Measurements from ENCODE around the gene TNF. TPM values are rescaled to one million over a fixed set of nuclear protein-coding genes. Genes with fewer than 3 reads are reported as not detected.
"Not testable (repeated sequence)": the region's sequence is repeated elsewhere in the genome, so short reads cannot be mapped to it uniquely, and the experiment has no call there.

The TNF gene
- total RNA-seq, 1 experiment from 2014 or later: not detected

GRCh38 chr6:31548544-31548873, 26.9 kb upstream of the TNF start:
- Histone ChIP-seq H3K4me3 (ENCODE audit: low read length) (peak overlapping the region; percentile 76), H3K9ac (ENCODE audit: low read length) (peak overlapping the region; percentile 97), H3K27me3 (ENCODE audit: low read length) (no peaks in the 10 kb centered on the region), H3F3A (ENCODE audit: low read length, unreplicated experiment) (no peaks in the 10 kb centered on the region), H4K20me1 (ENCODE audit: low read length) (no peaks in the 10 kb centered on the region), H3K4me2 (ENCODE audit: low read length) (peak overlapping the region; percentile 96), H3K9me3 (ENCODE audit: low read length) (no peaks in the 10 kb centered on the region), H3K4me1 (ENCODE audit: insufficient read depth, low read length) (peaks cover 14% of the 10 kb centered on the region), H3K36me3 (ENCODE audit: low read depth, low read length) (peaks cover 13% of the 10 kb centered on the region), H2AFZ (ENCODE audit: low read length) (peak overlapping the region; percentile 54), H3K9me2 (replicated peaks; ENCODE audit: low read length) (no peaks in the 10 kb centered on the region), H3K79me2 (ENCODE audit: low read length) (peaks cover 23% of the 10 kb centered on the region), H3K27ac (ENCODE audit: low read length) (no peak overlapping the region)
- ATAC-seq (no peak), DNase-seq (no peak)
- ChIA-PET POLR2A (ENCODE audit: unreplicated experiment) (no interaction called here), CTCF (interaction anchor here (0.9 kb wide), 1 partner anchor 50 kb away, joined by 5 read pairs; no protein-coding TSS in a partner anchor)
- intact Hi-C loops (cut with micrococcal nuclease): loop anchor here (5.0 kb wide), 1 partner anchor 119 kb away; the partner anchor contains the start of genes CSNK2B and LY6G5B
- BruUV-seq (replicated peaks): no TSS peak
- TF ChIP-seq EZH2 (IDR thresholded peaks at IDR 0.05; ENCODE audit: low read length, unreplicated experiment): no peak
- no peak for TF ChIP-seq EZH2phosphoT487 (IDR thresholded peaks at IDR 0.05; ENCODE audit: borderline replicate concordance, low read length)
- TF ChIP-seq CTCF (conservative IDR thresholded peaks at IDR 0.05; ENCODE audit: low read depth, low read length): no peak

DNA sequence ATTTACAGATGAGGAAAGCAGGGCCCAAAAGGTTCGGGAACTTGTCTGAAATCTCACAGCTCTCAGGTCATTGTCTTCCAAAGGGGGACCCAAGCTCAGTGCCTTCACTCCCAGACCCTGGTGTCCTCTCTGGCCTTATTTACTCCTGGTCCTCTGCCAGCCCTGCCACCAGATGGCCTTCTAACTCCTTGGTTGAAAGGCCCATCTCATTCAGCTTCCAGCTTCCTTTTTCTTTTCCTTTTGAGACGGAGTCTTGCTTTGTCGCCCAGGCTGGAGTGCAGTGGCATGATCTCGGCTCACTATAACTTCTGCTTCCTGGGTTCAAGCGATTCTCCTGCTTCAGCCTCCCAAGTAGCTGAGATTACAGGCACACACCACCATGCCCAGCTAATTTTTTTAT, 24.0 kb upstream of the TNF start:
- H3K4me2 ChIP-seq (ENCODE audit: low read length); H3K9ac ChIP-seq (ENCODE audit: low read length); H3K4me3 ChIP-seq (ENCODE audit: low read length); intact Hi-C loops (cut with micrococcal nuclease); H3F3A ChIP-seq (ENCODE audit: low read length, unreplicated experiment); H3K27me3 ChIP-seq (ENCODE audit: low read length); H4K20me1 ChIP-seq (ENCODE audit: low read length); H3K27ac ChIP-seq (ENCODE audit: low read length); POLR2A ChIA-PET (ENCODE audit: unreplicated experiment); H2AFZ ChIP-seq (ENCODE audit: low read length); H3K9me2 ChIP-seq (replicated peaks; ENCODE audit: low read length); ATAC-seq; BruUV-seq (replicated peaks); H3K9me3 ChIP-seq (ENCODE audit: low read length): not testable (repeated sequence)
- peaks cover 21% of the 10 kb centered on the region for H3K36me3 ChIP-seq (ENCODE audit: low read depth, low read length)
- CTCF ChIA-PET: interaction anchor here (0.6 to 2.4 kb wide), 2 partner anchors 46 to 49 kb away, joined by 9 to 37 read pairs; no protein-coding TSS in a partner anchor
- H3K79me2 ChIP-seq (ENCODE audit: low read length): peaks cover 23% of the 10 kb centered on the region
- H3K4me1 ChIP-seq (ENCODE audit: insufficient read depth, low read length): peaks cover 14% of the 10 kb centered on the region
- peak; percentile 53 for DNase-seq
- TF ChIP-seq CTCF (conservative IDR thresholded peaks at IDR 0.05; ENCODE audit: low read depth, low read length): peak; percentile 52

GRCh38 chr6:31556307-31556706, 19.1 kb upstream of the TNF start:
- ChIA-PET CTCF (interaction anchor here (0.7 kb wide), 1 partner anchor 40 kb away, joined by 4 read pairs; no protein-coding TSS in a partner anchor), POLR2A (ENCODE audit: unreplicated experiment) (no interaction called here)
- no TSS peak for BruUV-seq (replicated peaks)
- Histone ChIP-seq H3F3A (ENCODE audit: low read length, unreplicated experiment) (no peaks in the 10 kb centered on the region), H4K20me1 (ENCODE audit: low read length) (no peaks in the 10 kb centered on the region), H3K9me2 (replicated peaks; ENCODE audit: low read length) (no peaks in the 10 kb centered on the region), H3K27ac (ENCODE audit: low read length) (no peak overlapping the region), H3K4me2 (ENCODE audit: low read length) (no peak overlapping the region), H3K27me3 (ENCODE audit: low read length) (no peaks in the 10 kb centered on the region), H3K4me1 (ENCODE audit: insufficient read depth, low read length) (peaks cover 18% of the 10 kb centered on the region), H3K9me3 (ENCODE audit: low read length) (no peaks in the 10 kb centered on the region), H3K79me2 (ENCODE audit: low read length) (no peaks in the 10 kb centered on the region), H3K36me3 (ENCODE audit: low read depth, low read length) (peaks cover 22% of the 10 kb centered on the region), H3K4me3 (ENCODE audit: low read length) (no peak overlapping the region), H3K9ac (ENCODE audit: low read length) (no peak overlapping the region), H2AFZ (ENCODE audit: low read length) (no peak overlapping the region)
- ATAC-seq (no peak), DNase-seq (no peak)
- intact Hi-C loops (cut with micrococcal nuclease): no loop called here
- TF ChIP-seq CTCF (conservative IDR thresholded peaks at IDR 0.05; ENCODE audit: low read depth, low read length) (no peak), EZH2phosphoT487 (IDR thresholded peaks at IDR 0.05; ENCODE audit: borderline replicate concordance, low read length) (no peak), EZH2 (IDR thresholded peaks at IDR 0.05; ENCODE audit: low read length, unreplicated experiment) (no peak)

Measured in PC-3 (cell line).